Measurements from ENCODE around the gene SLC25A21. TPM values are rescaled to one million over a fixed set of nuclear protein-coding genes. Genes with fewer than 3 reads are reported as not detected.

The SLC25A21 gene
- total and polyA plus RNA-seq, 9 donors, result 0.85 to 3.3 (median 1.1) TPM

DNA sequence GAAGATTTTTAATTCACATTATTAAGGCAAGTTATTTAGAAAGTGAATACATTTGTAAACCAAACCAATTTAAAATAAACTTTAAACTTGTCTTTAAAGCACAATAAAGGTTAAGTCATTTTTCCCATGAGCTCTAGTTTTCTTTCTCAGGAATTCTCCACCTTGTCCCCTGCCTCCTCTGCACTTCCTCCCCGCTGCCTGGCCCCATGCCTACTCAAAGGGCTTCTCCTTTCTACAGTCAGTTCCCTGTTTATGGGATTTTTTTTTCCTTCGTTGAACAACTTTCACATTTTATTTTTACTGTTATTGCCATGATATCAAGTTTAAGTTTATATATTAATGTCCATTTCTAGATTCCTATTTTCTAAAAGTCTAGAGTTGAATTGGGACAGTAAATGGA, 223.0 kb downstream of the SLC25A21 start:
- H3K4me3 ChIP-seq (ENCODE audit: low read length), result no peak overlapping the region
- WGBS (ENCODE audit: insufficient coverage), result no CpG with 5 or more reads among the region's 2 CpGs
- H3K9me3 ChIP-seq (replicated peaks; ENCODE audit: control insufficient read depth, low read depth, low read length), result no peaks in the 10 kb centered on the region
- no peak overlapping the region for H3K27ac ChIP-seq (ENCODE audit: low read length)
- no peaks in the 10 kb centered on the region for H3K27me3 ChIP-seq (ENCODE audit: control insufficient read depth, insufficient read depth, low read length)
- H3K36me3 ChIP-seq (ENCODE audit: control insufficient read depth, insufficient read depth, low read length), result no peaks in the 10 kb centered on the region
- H3K4me1 ChIP-seq (ENCODE audit: control insufficient read depth, insufficient read depth, low read length), result no peaks in the 10 kb centered on the region
- no peak for DNase-seq

DNA sequence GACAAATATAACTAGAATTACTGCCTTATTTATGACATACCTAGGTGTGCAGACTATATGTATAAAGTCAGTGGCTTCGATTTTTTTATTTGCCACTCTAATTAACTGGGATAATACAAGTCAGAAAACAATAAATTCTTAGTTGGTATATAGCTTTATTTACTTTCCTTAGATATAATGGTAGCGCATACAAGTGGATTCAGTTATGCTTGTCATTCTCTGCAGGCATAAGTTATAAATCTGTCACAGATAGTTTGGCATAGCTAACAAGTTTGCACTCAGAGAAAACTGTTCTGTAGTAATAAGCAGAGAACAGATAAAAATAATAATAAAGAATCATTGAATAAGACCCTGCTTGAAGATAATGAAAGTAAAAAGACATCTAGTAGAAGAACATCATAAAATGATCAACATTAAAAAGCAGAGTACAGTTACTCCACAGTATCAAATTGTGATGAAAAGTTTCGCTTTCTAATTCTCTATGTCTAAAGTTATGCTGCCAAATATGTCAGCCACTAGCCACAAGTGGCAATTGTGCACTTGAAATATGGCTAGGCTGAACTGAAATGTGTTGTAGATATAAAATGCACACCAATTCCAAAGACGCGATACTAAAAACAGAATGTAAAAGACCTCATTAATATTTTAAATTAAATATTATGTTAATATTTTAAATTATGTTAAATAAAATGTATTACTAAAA, 224.1 kb downstream of the SLC25A21 start:
- Histone ChIP-seq H3K27me3 (ENCODE audit: control insufficient read depth, insufficient read depth, low read length) (no peaks in the 10 kb centered on the region), H3K4me1 (ENCODE audit: control insufficient read depth, insufficient read depth, low read length) (no peaks in the 10 kb centered on the region), H3K27ac (ENCODE audit: low read length) (no peak overlapping the region), H3K9me3 (replicated peaks; ENCODE audit: control insufficient read depth, low read depth, low read length) (no peaks in the 10 kb centered on the region), H3K4me3 (ENCODE audit: low read length) (no peak overlapping the region), H3K36me3 (ENCODE audit: control insufficient read depth, insufficient read depth, low read length) (no peaks in the 10 kb centered on the region)
- WGBS (ENCODE audit: insufficient coverage), result no CpG with 5 or more reads among the region's 5 CpGs
- no peak for DNase-seq

DNA sequence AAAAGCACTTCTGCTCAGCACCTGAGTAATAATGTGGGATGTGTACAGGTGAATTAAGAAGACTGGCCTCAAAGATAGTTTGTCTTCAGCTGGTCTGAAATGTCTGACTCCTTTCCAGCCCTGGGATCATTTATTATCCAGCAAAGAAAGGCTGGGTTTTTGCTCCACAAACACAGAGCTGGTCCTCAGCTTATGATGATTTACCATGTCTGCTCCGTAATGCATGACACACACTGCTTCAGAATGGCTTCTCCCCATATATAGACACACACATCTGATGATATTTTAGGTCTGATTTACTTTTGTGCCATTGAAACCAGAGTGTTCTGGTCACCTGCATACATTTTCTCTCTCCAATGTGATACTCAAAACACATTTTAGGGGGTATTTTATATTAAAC, 225.0 kb downstream of the SLC25A21 start:
- no peak overlapping the region for H3K27ac ChIP-seq (ENCODE audit: low read length)

DNA sequence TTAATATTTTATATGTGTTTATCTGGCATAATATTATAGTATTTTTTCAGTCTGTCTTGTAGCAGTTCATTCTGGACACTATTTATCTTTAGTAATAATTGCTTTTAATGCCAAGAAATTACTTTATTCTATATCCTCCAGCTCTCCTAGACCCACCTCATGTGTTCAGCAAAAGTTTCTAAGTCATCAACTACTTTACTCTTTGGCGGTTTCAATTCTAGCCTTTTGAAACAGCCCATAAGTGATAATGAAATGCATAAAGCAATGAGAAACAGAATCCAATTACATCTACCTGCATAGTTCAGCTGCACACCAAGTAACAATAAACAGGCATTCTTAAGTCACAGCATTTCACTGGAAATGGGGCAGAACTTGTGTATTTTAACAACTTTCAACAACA, 225.5 kb downstream of the SLC25A21 start:
- H3K36me3 ChIP-seq (ENCODE audit: control insufficient read depth, insufficient read depth, low read length), result no peaks in the 10 kb centered on the region
- no peaks in the 10 kb centered on the region for H3K27me3 ChIP-seq (ENCODE audit: control insufficient read depth, insufficient read depth, low read length)
- no peak overlapping the region for H3K27ac ChIP-seq (ENCODE audit: low read length)
- no peaks in the 10 kb centered on the region for H3K4me1 ChIP-seq (ENCODE audit: control insufficient read depth, insufficient read depth, low read length)
- WGBS (ENCODE audit: insufficient coverage), result no CpG with 5 or more reads among the region's 1 CpG
- no peak for DNase-seq
- H3K9me3 ChIP-seq (replicated peaks; ENCODE audit: control insufficient read depth, low read depth, low read length), result no peaks in the 10 kb centered on the region
- H3K4me3 ChIP-seq (ENCODE audit: low read length), result no peak overlapping the region

More for the DNA sequence above, 225.0 kb downstream of the SLC25A21 start:
- WGBS (ENCODE audit: insufficient coverage), result no CpG with 5 or more reads among the region's 1 CpG
- H3K9me3 ChIP-seq (replicated peaks; ENCODE audit: control insufficient read depth, low read depth, low read length), result no peaks in the 10 kb centered on the region
- H3K4me1 ChIP-seq (ENCODE audit: control insufficient read depth, insufficient read depth, low read length), result no peaks in the 10 kb centered on the region
- H3K27me3 ChIP-seq (ENCODE audit: control insufficient read depth, insufficient read depth, low read length), result no peaks in the 10 kb centered on the region
- no peak overlapping the region for H3K4me3 ChIP-seq (ENCODE audit: low read length)
- no peaks in the 10 kb centered on the region for H3K36me3 ChIP-seq (ENCODE audit: control insufficient read depth, insufficient read depth, low read length)
- DNase-seq, result no peak

DNA sequence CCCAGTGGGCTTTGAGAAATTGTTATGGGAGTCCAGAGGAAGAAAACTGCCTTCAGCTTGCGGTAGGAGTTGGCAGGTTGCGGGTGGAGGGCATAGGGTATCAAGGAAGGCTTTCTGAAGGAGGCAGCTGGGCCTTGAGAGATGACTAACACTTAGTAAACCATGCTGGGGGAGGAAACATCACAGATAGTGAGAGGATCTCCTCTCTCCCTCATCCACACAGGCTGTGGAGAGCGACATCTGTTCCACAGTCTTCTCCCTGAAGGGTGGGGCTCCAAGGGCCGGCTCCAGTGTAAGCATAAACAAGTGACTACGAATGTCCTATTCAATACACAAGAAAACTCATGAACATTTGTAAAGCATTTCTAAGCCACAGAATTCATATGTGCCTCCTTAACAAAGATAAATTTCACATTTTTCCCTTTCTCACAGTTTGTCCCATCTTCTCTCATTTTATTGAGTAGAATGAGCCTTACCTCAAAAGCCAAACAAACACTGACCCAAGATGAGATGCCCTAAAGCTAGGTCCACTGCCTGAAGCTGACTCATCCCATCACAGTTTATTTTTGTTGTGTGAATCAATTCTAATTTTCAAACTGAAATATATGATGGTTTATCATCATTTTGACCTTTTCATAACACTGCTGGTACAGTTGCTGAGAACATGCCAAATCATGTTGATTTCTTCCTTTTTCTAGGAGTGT, 227.9 kb downstream of the SLC25A21 start:
- no peak for DNase-seq
- H3K36me3 ChIP-seq (ENCODE audit: control insufficient read depth, insufficient read depth, low read length), result no peaks in the 10 kb centered on the region
- WGBS (ENCODE audit: insufficient coverage), result 69% methylated on average over 2 of the region's 5 CpGs
- no peaks in the 10 kb centered on the region for H3K4me1 ChIP-seq (ENCODE audit: control insufficient read depth, insufficient read depth, low read length)
- no peak overlapping the region for H3K4me3 ChIP-seq (ENCODE audit: low read length)
- H3K27ac ChIP-seq (ENCODE audit: low read length), result no peak overlapping the region
- no peaks in the 10 kb centered on the region for H3K9me3 ChIP-seq (replicated peaks; ENCODE audit: control insufficient read depth, low read depth, low read length)
- H3K27me3 ChIP-seq (ENCODE audit: control insufficient read depth, insufficient read depth, low read length), result no peaks in the 10 kb centered on the region

DNA sequence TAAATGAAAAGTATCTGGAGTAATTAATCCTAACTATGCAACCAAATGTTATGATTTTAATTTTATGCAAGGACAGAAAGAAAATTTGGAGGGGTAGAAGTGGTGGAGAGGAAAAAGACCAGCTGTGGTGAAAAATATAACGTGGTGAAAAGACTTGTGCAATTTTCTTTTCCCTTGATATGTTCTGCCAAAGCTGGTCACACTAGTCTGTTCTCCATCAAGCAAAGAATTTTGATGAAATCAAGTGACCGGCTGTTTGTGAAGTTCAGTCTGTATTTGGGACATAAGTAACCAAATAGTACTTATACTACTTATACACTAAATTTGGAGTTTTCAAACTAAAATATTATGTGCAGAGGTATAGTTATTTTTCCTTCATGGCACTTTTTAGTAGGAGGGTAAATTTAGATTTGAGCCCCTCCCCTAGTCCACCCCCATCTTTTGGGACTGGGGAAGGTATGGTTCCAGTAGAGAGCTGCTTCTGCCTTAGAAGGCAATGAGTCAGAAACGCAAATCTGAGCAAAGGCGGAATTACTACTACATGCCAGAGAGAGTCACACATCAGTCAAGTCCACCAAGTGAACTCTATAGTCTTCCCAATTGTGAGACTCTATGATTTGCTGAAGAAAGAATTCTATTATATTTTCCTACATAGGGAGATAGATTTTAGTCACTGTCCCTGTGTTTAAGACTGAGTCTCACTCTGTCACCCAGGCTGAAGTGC, 229.7 kb downstream of the SLC25A21 start:
- H3K27ac ChIP-seq (ENCODE audit: low read length), result no peak overlapping the region
- no peaks in the 10 kb centered on the region for H3K4me1 ChIP-seq (ENCODE audit: control insufficient read depth, insufficient read depth, low read length)
- no peaks in the 10 kb centered on the region for H3K36me3 ChIP-seq (ENCODE audit: control insufficient read depth, insufficient read depth, low read length)
- no peaks in the 10 kb centered on the region for H3K9me3 ChIP-seq (replicated peaks; ENCODE audit: control insufficient read depth, low read depth, low read length)
- H3K27me3 ChIP-seq (ENCODE audit: control insufficient read depth, insufficient read depth, low read length), result no peaks in the 10 kb centered on the region
- no CpG with 5 or more reads among the region's 4 CpGs for WGBS (ENCODE audit: insufficient coverage)
- DNase-seq, result no peak
- H3K4me3 ChIP-seq (ENCODE audit: low read length), result no peak overlapping the region

DNA sequence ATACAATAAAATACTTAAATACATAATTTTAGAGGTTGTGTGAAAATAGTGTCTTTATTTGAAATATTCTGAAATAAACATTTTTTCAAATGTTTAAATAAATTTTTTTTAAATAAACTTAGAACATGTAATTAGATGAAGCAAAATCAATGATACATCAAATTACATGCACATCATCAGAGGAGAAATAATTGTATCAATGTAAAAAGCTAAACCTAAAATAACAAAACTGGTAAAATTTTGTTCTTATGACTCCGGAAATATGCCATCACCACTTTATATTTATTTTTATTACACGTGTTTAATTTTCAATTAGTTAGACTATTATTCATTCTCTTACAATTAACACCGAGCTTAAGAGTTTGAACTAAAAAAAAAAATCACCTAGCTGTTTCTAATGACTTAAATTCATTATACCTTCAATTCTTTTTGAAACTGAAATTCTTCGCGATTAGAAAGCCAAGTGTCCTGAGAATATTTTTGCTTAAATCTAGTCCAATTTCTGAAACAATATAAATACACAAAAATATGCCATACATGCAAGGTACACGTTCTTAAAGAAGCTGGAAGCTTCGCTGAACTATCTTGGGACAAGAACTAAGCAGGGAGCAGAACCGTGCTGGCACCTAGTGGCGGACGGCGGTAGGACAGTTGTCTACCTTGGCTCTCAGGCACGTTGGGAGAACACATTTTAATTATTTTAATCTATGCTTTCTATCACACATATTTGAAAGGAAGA, 230.5 kb downstream of the SLC25A21 start:
- peak; percentile 68 for DNase-seq
- no peak overlapping the region for H3K27ac ChIP-seq (ENCODE audit: low read length)
- H3K9me3 ChIP-seq (replicated peaks; ENCODE audit: control insufficient read depth, low read depth, low read length), result no peaks in the 10 kb centered on the region
- WGBS (ENCODE audit: insufficient coverage), result no CpG with 5 or more reads among the region's 12 CpGs
- no peaks in the 10 kb centered on the region for H3K36me3 ChIP-seq (ENCODE audit: control insufficient read depth, insufficient read depth, low read length)
- no peak overlapping the region for H3K4me3 ChIP-seq (ENCODE audit: low read length)
- no peaks in the 10 kb centered on the region for H3K4me1 ChIP-seq (ENCODE audit: control insufficient read depth, insufficient read depth, low read length)
- no peaks in the 10 kb centered on the region for H3K27me3 ChIP-seq (ENCODE audit: control insufficient read depth, insufficient read depth, low read length)

DNA sequence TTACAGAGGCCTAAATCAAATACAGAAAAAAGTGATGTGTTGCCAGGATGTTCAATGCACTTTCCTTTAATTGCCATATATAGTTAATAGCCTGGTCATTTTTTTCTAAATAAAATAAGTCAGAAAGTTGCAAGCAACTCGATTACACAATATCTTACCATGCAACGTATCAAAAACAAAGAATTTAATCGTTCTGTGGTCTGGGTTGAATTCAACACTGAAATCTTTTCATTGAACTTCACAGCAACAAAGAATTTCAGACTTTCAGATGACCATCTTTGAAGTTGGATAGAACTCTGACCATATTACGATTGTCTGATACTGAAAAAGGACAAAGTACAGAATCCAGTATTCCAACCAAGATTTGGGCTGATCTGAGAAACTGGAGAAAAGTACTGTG, 231.9 kb downstream of the SLC25A21 start:
- H3K4me3 ChIP-seq (ENCODE audit: low read length), result no peak overlapping the region
- no peaks in the 10 kb centered on the region for H3K4me1 ChIP-seq (ENCODE audit: control insufficient read depth, insufficient read depth, low read length)
- H3K9me3 ChIP-seq (replicated peaks; ENCODE audit: control insufficient read depth, low read depth, low read length), result no peaks in the 10 kb centered on the region
- H3K27ac ChIP-seq (ENCODE audit: low read length), result no peak overlapping the region
- WGBS (ENCODE audit: insufficient coverage), result no CpG with 5 or more reads among the region's 4 CpGs
- no peaks in the 10 kb centered on the region for H3K36me3 ChIP-seq (ENCODE audit: control insufficient read depth, insufficient read depth, low read length)
- no peak for DNase-seq
- H3K27me3 ChIP-seq (ENCODE audit: control insufficient read depth, insufficient read depth, low read length), result no peaks in the 10 kb centered on the region

DNA sequence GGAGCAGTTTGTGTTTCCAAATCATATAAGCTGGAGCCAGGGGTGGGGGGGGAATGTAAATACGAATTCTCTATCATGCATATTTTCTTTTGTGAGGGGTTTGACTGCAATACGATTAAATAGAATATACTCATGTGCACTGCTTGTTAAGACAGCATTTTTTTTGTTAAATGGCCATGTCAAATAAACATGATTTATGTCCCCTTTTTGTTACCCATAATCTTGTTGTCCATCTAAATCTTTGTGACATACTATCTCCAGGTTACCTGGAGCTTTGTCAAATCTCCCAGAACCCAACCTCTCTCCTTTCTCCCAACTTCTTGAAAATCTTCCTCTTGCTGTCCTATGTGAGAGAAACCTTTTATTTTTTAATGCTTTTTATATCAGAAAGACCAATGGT, 233.1 kb downstream of the SLC25A21 start:
- Histone ChIP-seq H3K27me3 (ENCODE audit: control insufficient read depth, insufficient read depth, low read length) (no peaks in the 10 kb centered on the region), H3K27ac (ENCODE audit: low read length) (no peak overlapping the region), H3K4me3 (ENCODE audit: low read length) (no peak overlapping the region), H3K9me3 (replicated peaks; ENCODE audit: control insufficient read depth, low read depth, low read length) (no peaks in the 10 kb centered on the region), H3K4me1 (ENCODE audit: control insufficient read depth, insufficient read depth, low read length) (no peaks in the 10 kb centered on the region), H3K36me3 (ENCODE audit: control insufficient read depth, insufficient read depth, low read length) (no peaks in the 10 kb centered on the region)
- DNase-seq, result no peak
- WGBS (ENCODE audit: insufficient coverage), result no CpG with 5 or more reads among the region's 2 CpGs

DNA sequence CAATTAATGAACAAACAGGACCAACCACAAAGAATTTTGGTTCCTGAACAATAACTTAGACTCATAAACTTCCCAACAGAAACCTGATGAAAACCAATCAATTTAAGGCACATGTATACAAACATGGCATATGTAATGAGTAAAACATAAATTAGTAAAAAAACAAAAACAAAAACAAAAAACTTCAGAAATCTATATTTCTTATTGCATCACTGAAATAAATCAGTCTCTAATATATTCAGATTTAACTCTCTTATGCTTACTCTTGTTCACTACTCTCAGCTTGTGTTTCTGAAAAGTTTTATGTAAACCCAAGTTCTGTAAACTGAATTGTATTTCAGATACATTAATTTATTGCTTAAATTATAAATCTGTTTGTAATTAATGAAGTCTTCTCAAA, 233.7 kb downstream of the SLC25A21 start:
- H3K4me1 ChIP-seq (ENCODE audit: control insufficient read depth, insufficient read depth, low read length), result no peaks in the 10 kb centered on the region
- no peak overlapping the region for H3K27ac ChIP-seq (ENCODE audit: low read length)
- H3K27me3 ChIP-seq (ENCODE audit: control insufficient read depth, insufficient read depth, low read length), result no peaks in the 10 kb centered on the region
- DNase-seq, result no peak
- no peaks in the 10 kb centered on the region for H3K9me3 ChIP-seq (replicated peaks; ENCODE audit: control insufficient read depth, low read depth, low read length)
- no peaks in the 10 kb centered on the region for H3K36me3 ChIP-seq (ENCODE audit: control insufficient read depth, insufficient read depth, low read length)
- H3K4me3 ChIP-seq (ENCODE audit: low read length), result no peak overlapping the region

All from muscle of leg (tissue), 11 donors.